Memory B cell (primary cell): ENCODE measurements around the gene SLC6A8.

Experiments
- ATAC-seq: fragments of 150-1000 bp; cut with Tn5 transposase; 2 replicates; pipeline ENCODE4 v1.10.0; 2021; ENCODE audit warnings: low read depth, mild to moderate bottlenecking, moderate library complexity
- DNase-seq, 2 donors: peaks; one replicate each; pipeline ENCODE4 v3.0.0; 2022; ENCODE audit warnings: low spot score in 2 of 2
- H3K27ac Mint-ChIP-seq: one replicate; pipeline ENCODE4 v1.8.0; 2022; ENCODE audit warnings: mild to moderate bottlenecking, moderate library complexity, mixed read lengths
- H3K27me3 Mint-ChIP-seq: one replicate; pipeline ENCODE4 v1.8.0; 2022; ENCODE audit warnings: mixed read lengths
- H3K36me3 Mint-ChIP-seq: one replicate; pipeline ENCODE4 v1.8.0; 2022; ENCODE audit warnings: mild to moderate bottlenecking, mixed read lengths
- H3K4me1 Mint-ChIP-seq: one replicate; pipeline ENCODE4 v1.8.0; 2022; ENCODE audit warnings: mixed read lengths
- H3K4me3 Mint-ChIP-seq: one replicate; pipeline ENCODE4 v1.8.0; 2022; ENCODE audit warnings: mild to moderate bottlenecking, moderate library complexity, mixed read lengths
- H3K9me3 Mint-ChIP-seq: one replicate; pipeline ENCODE4 v1.8.0; 2022; ENCODE audit warnings: mixed read lengths

Gene SLC6A8

GRCh38 chrX:153659268-153659667 is 28.5 kb upstream of the SLC6A8 start:
- ATAC-seq (no peak), DNase-seq (no peak)
- no peaks in the 10 kb centered on the region for H3K9me3 Mint-ChIP-seq
- H3K4me3 Mint-ChIP-seq, result no peak overlapping the region
- H3K36me3 Mint-ChIP-seq, result peaks cover 1% of the 10 kb centered on the region
- H3K27ac Mint-ChIP-seq, result no peak overlapping the region
- H3K27me3 Mint-ChIP-seq, result peaks cover 2% of the 10 kb centered on the region
- H3K4me1 Mint-ChIP-seq, result no peaks in the 10 kb centered on the region

- Mint-ChIP-seq H3K4me3 (peak overlapping the region; percentile 34), H3K27me3 (peaks cover 7% of the 10 kb centered on the region), H3K27ac (no peak overlapping the region), H3K4me1 (peaks cover 2% of the 10 kb centered on the region), H3K36me3 (no peaks in the 10 kb centered on the region), H3K9me3 (no peaks in the 10 kb centered on the region)
- ATAC-seq (no peak), DNase-seq (peak in 1 of 2 donors; percentile 49)
Measured at GRCh38 chrX:153662266-153662665, 25.5 kb upstream of the SLC6A8 start.

DNA sequence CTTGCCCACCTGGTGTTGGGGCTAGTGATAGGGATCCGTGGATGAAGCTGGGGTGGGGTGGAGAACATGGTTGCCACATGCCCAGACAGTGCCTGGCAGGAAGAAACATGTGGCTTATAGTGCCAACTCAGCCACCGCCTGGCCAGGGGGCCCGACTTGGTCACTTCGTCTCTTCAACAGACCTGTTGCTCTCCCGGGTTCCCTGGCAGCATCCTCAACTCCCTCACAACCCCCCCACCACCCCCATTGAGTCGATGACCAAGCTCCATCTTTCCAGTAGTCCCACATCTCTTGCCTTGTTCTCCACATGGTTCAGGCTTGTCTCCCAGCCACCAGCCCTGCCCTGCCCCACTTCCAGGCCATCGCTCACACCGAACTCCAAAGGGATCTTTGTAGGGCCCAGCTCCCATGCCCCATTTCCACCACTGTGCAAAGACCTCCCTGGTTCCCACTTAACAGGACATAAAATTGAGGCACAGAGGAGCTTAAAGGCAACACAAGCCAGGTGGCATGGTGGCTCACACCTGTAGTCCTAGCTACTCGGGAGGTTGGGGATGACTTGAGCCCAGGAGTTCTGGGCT is 21.9 kb upstream of the SLC6A8 start:
- no peak overlapping the region for H3K4me3 Mint-ChIP-seq
- H3K36me3 Mint-ChIP-seq, result no peaks in the 10 kb centered on the region
- ATAC-seq (no peak), DNase-seq (no peak)
- no peak overlapping the region for H3K27ac Mint-ChIP-seq
- H3K27me3 Mint-ChIP-seq, result peaks cover 10% of the 10 kb centered on the region
- no peaks in the 10 kb centered on the region for H3K9me3 Mint-ChIP-seq
- H3K4me1 Mint-ChIP-seq, result peaks cover 10% of the 10 kb centered on the region

DNA sequence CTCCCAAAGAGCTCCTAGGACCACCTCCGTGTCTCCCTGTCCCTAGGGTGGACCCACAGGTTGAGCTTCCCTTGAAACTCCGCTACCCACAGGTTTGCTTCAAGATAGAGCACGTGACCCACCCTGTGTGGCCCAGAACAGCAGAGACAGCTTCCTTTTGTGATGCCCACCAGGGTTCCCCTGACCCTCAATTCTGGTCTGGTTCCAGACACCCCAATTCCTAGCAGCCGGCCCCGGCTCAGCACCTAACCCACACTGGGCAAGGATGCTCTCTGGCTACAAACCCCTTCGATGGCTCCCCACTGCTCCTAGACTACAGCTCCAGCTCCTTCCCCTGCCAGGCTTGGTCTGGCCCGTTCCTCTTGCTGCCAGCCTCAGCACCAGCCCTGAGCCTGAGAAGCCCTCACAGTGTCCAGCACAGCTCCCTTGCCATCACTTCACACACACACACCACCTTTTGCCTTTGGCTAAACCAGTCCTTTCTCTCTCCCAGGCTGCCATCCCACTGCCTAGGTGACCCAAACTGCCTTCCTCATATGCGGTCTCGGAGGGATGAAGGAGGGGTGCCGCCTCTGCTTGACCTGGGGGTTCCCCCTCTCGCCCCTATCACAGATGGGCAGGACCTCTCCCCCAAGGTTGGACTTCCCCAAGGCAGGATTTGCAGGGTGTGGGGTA is 20.3 kb upstream of the SLC6A8 start:
- Mint-ChIP-seq H3K4me3 (peak overlapping the region; percentile 81), H3K27ac (peak overlapping the region; percentile 28), H3K4me1 (peaks cover 10% of the 10 kb centered on the region), H3K9me3 (no peaks in the 10 kb centered on the region), H3K36me3 (no peaks in the 10 kb centered on the region), H3K27me3 (peaks cover 10% of the 10 kb centered on the region)
- no peak for DNase-seq
- peak; percentile 8 for ATAC-seq

DNA sequence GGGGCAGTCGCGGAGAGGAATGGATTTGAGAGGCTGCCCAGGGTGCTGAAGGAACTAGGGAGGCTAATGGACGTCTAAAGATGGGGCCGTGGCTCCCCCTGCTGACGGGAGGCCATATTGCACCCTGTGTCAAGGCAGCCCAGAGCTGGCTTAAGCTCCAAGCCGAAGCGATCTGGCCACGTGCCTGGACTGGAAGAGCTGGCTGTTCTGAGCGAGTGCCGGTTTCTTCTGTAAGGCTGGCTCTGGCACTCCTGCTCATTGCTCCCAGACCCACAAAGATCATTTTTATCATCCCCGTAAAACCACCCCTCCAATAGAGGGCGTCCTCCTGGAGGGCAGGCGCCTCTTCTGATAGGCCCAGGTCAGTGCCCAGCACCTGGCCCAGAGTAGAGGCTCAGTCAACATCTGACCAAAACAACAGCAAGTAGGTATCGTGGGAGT is 19.8 kb upstream of the SLC6A8 start:
- Mint-ChIP-seq H3K27ac (peak overlapping the region; percentile 28), H3K9me3 (no peaks in the 10 kb centered on the region)

DNA sequence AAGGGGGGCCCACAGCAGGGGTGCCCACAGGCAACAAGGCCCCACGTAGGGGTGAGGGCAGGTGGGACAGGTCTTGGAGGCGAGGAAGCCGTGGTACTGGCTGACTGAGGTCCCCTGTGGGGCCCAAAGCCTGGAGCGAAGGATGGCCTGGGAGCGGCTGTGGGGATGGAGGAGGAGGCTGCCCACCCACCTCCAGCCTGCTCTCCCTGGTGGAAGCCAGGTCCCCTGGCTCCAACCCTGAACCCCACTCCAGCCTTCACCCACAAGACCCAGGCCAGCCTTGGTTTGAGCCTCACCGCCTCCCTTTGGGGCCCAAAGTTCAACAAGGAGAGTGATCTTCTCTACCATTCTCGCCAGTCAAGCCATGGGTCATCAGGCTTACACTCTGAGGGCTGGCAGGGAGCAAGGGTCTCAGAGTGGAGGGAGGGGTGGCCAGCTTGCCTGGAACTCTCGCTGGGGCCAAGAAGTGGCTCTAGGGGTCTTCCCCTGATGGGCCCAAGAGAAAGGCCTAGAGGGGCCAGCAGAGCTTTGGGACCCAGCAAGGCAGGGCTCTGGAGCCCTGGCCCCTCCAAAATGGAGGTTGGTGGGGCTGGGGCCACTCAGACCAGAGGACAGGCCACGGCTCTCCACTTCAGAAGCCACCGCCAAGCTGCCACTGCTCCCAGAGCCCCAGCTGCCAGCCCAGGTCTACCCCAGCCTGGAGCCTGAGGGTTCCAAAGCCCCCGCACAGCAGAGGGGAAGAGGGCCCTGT is 19.1 kb upstream of the SLC6A8 start:
- ATAC-seq, result no peak
- no peak overlapping the region for H3K27ac Mint-ChIP-seq
- no peaks in the 10 kb centered on the region for H3K9me3 Mint-ChIP-seq
- H3K27me3 Mint-ChIP-seq, result peaks cover 14% of the 10 kb centered on the region
- H3K36me3 Mint-ChIP-seq, result peaks cover 1% of the 10 kb centered on the region
- H3K4me3 Mint-ChIP-seq, result no peak overlapping the region
- H3K4me1 Mint-ChIP-seq, result peaks cover 12% of the 10 kb centered on the region
- no peak for DNase-seq

More for the DNA sequence above, 19.8 kb upstream of the SLC6A8 start:
- ATAC-seq, result peak; percentile 87
- peak overlapping the region; percentile 81 for H3K4me3 Mint-ChIP-seq
- H3K36me3 Mint-ChIP-seq, result no peaks in the 10 kb centered on the region
- DNase-seq, result peak; percentile 67 to 72
- H3K4me1 Mint-ChIP-seq, result peaks cover 12% of the 10 kb centered on the region
- peaks cover 12% of the 10 kb centered on the region for H3K27me3 Mint-ChIP-seq

- DNase-seq (no peak), ATAC-seq (peak; percentile 52)
- Mint-ChIP-seq H3K4me3 (no peak overlapping the region), H3K27me3 (peaks cover 18% of the 10 kb centered on the region), H3K27ac (no peak overlapping the region), H3K4me1 (peaks cover 15% of the 10 kb centered on the region), H3K36me3 (peaks cover 1% of the 10 kb centered on the region), H3K9me3 (no peaks in the 10 kb centered on the region)
Measured at GRCh38 chrX:153669174-153669890, 18.4 kb upstream of the SLC6A8 start.

DNA sequence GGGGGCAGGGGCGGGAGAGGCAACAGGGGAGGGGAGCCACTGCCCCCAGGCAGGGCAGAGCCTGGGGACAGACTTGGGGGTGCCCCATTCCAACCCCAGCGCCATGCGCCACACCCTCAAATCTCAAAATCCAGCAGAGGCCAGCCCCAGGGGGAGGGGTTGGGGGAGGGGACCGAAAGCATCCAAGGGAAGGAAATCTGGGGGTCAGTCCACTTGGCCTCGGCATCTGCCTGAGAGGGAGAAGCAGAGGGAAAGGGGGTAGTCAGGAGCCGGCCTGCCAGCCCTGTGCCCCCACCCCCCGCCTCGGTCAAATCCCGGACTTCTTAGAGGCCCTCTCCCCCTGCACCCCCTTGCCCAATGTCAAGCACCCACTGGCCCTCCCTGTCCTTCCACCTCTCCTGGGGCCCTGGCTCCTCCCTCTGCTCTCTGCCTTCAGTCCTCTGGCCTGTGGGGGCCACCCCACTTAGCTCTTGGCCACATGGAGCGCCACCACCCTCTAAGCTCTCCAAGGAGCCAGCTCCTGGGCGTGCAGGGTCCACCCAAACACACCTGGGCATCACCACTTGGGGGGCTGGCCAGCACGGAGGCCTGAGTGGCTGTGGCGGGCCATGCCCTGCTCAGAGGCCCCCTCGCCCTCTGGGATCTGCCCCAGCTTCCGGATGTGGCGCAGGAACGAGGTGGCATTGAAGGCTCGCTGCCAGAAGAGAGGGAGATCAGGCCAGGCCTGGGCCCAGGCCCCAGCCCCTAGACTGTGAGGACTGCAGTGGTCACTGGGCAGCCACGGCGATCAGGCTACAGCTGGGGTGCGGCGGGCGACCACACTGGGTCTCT is 17.6 kb upstream of the SLC6A8 start:
- Mint-ChIP-seq H3K36me3 (peaks cover 1% of the 10 kb centered on the region), H3K27me3 (peaks cover 20% of the 10 kb centered on the region), H3K9me3 (no peaks in the 10 kb centered on the region), H3K27ac (no peak overlapping the region), H3K4me3 (no peak overlapping the region), H3K4me1 (peaks cover 15% of the 10 kb centered on the region)
- DNase-seq, result no peak
- ATAC-seq, result no peak

GRCh38 chrX:153670748-153671588 is 16.8 kb upstream of the SLC6A8 start:
- H3K4me3 Mint-ChIP-seq, result no peak overlapping the region
- no peaks in the 10 kb centered on the region for H3K9me3 Mint-ChIP-seq
- no peak overlapping the region for H3K27ac Mint-ChIP-seq
- DNase-seq (no peak), ATAC-seq (no peak)
- H3K4me1 Mint-ChIP-seq, result peaks cover 15% of the 10 kb centered on the region
- peaks cover 17% of the 10 kb centered on the region for H3K27me3 Mint-ChIP-seq
- peaks cover 1% of the 10 kb centered on the region for H3K36me3 Mint-ChIP-seq

GRCh38 chrX:153671589-153672530 is 15.9 kb upstream of the SLC6A8 start:
- peaks cover 15% of the 10 kb centered on the region for H3K4me1 Mint-ChIP-seq
- no peaks in the 10 kb centered on the region for H3K9me3 Mint-ChIP-seq
- H3K36me3 Mint-ChIP-seq, result peaks cover 1% of the 10 kb centered on the region
- peaks cover 15% of the 10 kb centered on the region for H3K27me3 Mint-ChIP-seq
- ATAC-seq (no peak), DNase-seq (no peak)
- H3K4me3 Mint-ChIP-seq, result peak overlapping the region; percentile 58
- no peak overlapping the region for H3K27ac Mint-ChIP-seq

- H3K4me3 Mint-ChIP-seq, result peak overlapping the region; percentile 58
- peaks cover 1% of the 10 kb centered on the region for H3K36me3 Mint-ChIP-seq
- no peak for ATAC-seq
- no peaks in the 10 kb centered on the region for H3K9me3 Mint-ChIP-seq
- peaks cover 9% of the 10 kb centered on the region for H3K4me1 Mint-ChIP-seq
- DNase-seq, result no peak
- no peak overlapping the region for H3K27ac Mint-ChIP-seq
- H3K27me3 Mint-ChIP-seq, result peaks cover 12% of the 10 kb centered on the region
Measured at GRCh38 chrX:153672531-153673427, 14.9 kb upstream of the SLC6A8 start.
